Testis (tissue), 3 donors: ENCODE data around the gene RNASEH2B. TPM values are rescaled to one million over a fixed set of nuclear protein-coding genes. Genes with fewer than 3 reads are reported as not detected.
A peak's percentile ranks its signal among the peaks of the same experiment; 100 is the strongest.

Experiments used
- DNase-seq: peaks from one replicate; pipeline ENCODE4 v3.0.0-alpha.2; 2019
- H3K27ac ChIP-seq, 2 donors: fragments of 200-600 bp; sonication (generic); one replicate each; pipeline ENCODE4 v1.5.1; 2019
- H3K27me3 ChIP-seq: fragments of 200-600 bp; sonication (generic); one replicate; pipeline ENCODE4 v1.5.1; 2019
- H3K36me3 ChIP-seq: fragments of 200-600 bp; sonication (generic); one replicate; pipeline ENCODE4 v1.5.1; 2017; ENCODE audit warnings: low read depth; ENCODE audit errors: missing control alignments
- H3K4me1 ChIP-seq: fragments of 200-600 bp; sonication (generic); one replicate; pipeline ENCODE4 v1.5.1; 2019
- H3K4me3 ChIP-seq, 2 donors: fragments of 200-600 bp; sonication (generic); one replicate each; pipeline ENCODE4 v1.5.1; 2017 to 2019
- H3K9me3 ChIP-seq: fragments of 200-600 bp; sonication (generic); one replicate; pipeline ENCODE4 v1.5.1; 2017
- CTCF ChIP-seq, 3 experiments: fragments of 450-650 bp in 2 of 3; fragments of 200-600 bp in 1 of 3; sonication (generic) in 1 of 3; IDR thresholded peaks; one replicate each; pipeline ENCODE4 v1.5.1; 2016 to 2019; ENCODE audit warnings: antibody characterized with exemption in 3 of 3, mild to moderate bottlenecking in 2 of 3, moderate library complexity in 1 of 3
- POLR2A ChIP-seq: fragments of 450-650 bp; IDR thresholded peaks from one replicate; pipeline ENCODE4 v1.6.1; 2017; ENCODE audit warnings: antibody characterized with exemption, mild to moderate bottlenecking, moderate library complexity
- WGBS, 2 donors: methylation state at CpG; one replicate each; pipeline ENCODE4 v1.1.5; 2018; 5-methylcytosine and 5-hydroxymethylcytosine counted together
- intact Hi-C: fragments of 100-400 bp; cut with DNase I; formaldehyde crosslinking; loops from one replicate; pipeline ENCODE4 v1.15.1; 2023; ENCODE audit warnings: low total_unique reads
- polyA plus RNA-seq: library from polyadenylated mRNA; stranded (reverse); fragments of 350-450 nt; fragmentation: Illumina TruSeq; extraction: RNeasy Lipid Tissue Mini Kit (QIAGEN cat#74804); gene quantifications from one replicate; pipeline ENCODE4 v1.2.3, GENCODE V29; 2014; ENCODE audit warnings: low read depth, low replicate concordance; ENCODE audit not compliant: insufficient read depth
- total RNA-seq, 2 donors: library from RNA; depleted of rRNA; stranded (reverse); fragments of >200 nt; gene quantifications; one replicate each; pipeline ENCODE4 v1.2.3, GENCODE V29; 2016

The RNASEH2B gene
- total and polyA plus RNA-seq, 3 donors from 2014 or later = 38.2 to 52.3 (median 43.4) TPM

- no peaks in the 10 kb centered on the region for H3K36me3 ChIP-seq
- WGBS, 2 donors = 61% methylated on average over 9 of the region's 9 CpGs
- TF ChIP-seq POLR2A (no peak), CTCF (IDR thresholded peaks at IDR 0.05) (peak; percentile 50 to 81 (median 73))
- no peaks in the 10 kb centered on the region for H3K27me3 ChIP-seq
- H3K9me3 ChIP-seq = no peaks in the 10 kb centered on the region
- peaks cover 26% of the 10 kb centered on the region for H3K4me1 ChIP-seq
- H3K4me3 ChIP-seq = no peak overlapping the region
- H3K27ac ChIP-seq = no peak overlapping the region
- peak; percentile 92 for DNase-seq
- intact Hi-C loops = no loop called here
Measured at GRCh38 chr13:50911937-50912795, 2.6 kb downstream of the RNASEH2B start.

- H3K9me3 ChIP-seq = no peaks in the 10 kb centered on the region
- no peak overlapping the region for H3K4me3 ChIP-seq
- H3K4me1 ChIP-seq = peaks cover 30% of the 10 kb centered on the region
- WGBS, 2 donors = 60 to 75% methylated on average over 2 of the region's 2 CpGs
- TF ChIP-seq POLR2A = no peak
- no peak for TF ChIP-seq CTCF (IDR thresholded peaks at IDR 0.05)
- no peak for DNase-seq
- no peaks in the 10 kb centered on the region for H3K36me3 ChIP-seq
- no peak overlapping the region for H3K27ac ChIP-seq
- intact Hi-C loops = no loop called here
- no peaks in the 10 kb centered on the region for H3K27me3 ChIP-seq
Measured at GRCh38 chr13:50912851-50913250, 3.3 kb downstream of the RNASEH2B start.

- no peaks in the 10 kb centered on the region for H3K36me3 ChIP-seq
- WGBS, 2 donors = 76% methylated on average over 9 of the region's 9 CpGs
- DNase-seq = no peak
- no peaks in the 10 kb centered on the region for H3K27me3 ChIP-seq
- H3K9me3 ChIP-seq = no peaks in the 10 kb centered on the region
- no peak overlapping the region for H3K27ac ChIP-seq
- intact Hi-C loops = no loop called here
- H3K4me1 ChIP-seq = peaks cover 22% of the 10 kb centered on the region
- no peak for TF ChIP-seq POLR2A
- TF ChIP-seq CTCF (IDR thresholded peaks at IDR 0.05) = no peak
- no peak overlapping the region for H3K4me3 ChIP-seq
Measured at GRCh38 chr13:50914176-50914700, 4.6 kb downstream of the RNASEH2B start.

GRCh38 chr13:50914848-50915247, 5.3 kb downstream of the RNASEH2B start:
- H3K27ac ChIP-seq = peak overlapping the region in 1 of 2 donors; percentile 16
- no peaks in the 10 kb centered on the region for H3K36me3 ChIP-seq
- H3K27me3 ChIP-seq = no peaks in the 10 kb centered on the region
- WGBS, 2 donors = 61 to 95% methylated on average over 1 of the region's 1 CpG
- intact Hi-C loops = no loop called here
- peaks cover 22% of the 10 kb centered on the region for H3K4me1 ChIP-seq
- H3K4me3 ChIP-seq = no peak overlapping the region
- H3K9me3 ChIP-seq = no peaks in the 10 kb centered on the region
- TF ChIP-seq CTCF (IDR thresholded peaks at IDR 0.05) (no peak), POLR2A (no peak)
- DNase-seq = no peak
